HCEC 1CT (cell line): ENCODE data around the gene TAOK3.
"Not testable (repeated sequence)": the region's sequence is repeated elsewhere in the genome, so short reads cannot be mapped to it uniquely, and the experiment has no call there.

Source experiments
- DNase-seq: peaks from one replicate; pipeline ENCODE4 v3.0.0-alpha.2; 2017

Gene TAOK3

GRCh38 chr12:118372541-118373495 lies at the start of gene TAOK3:
Gene TAOK3, minus strand, starts transcription at chr12:118372907. Its CDS starts 117,340 bp downstream, at chr12:118255567.
- peak; percentile 100 for DNase-seq

GRCh38 chr12:118420673-118421072 lies 48.0 kb upstream of the TAOK3 start:
- DNase-seq = no peak

- DNase-seq = no peak
Measured at GRCh38 chr12:118418385-118419057, 45.8 kb upstream of the TAOK3 start.

- no peak for DNase-seq
Measured at GRCh38 chr12:118417942-118418341, 45.2 kb upstream of the TAOK3 start.

- DNase-seq = no peak
Measured at GRCh38 chr12:118409834-118410233, 37.1 kb upstream of the TAOK3 start.

- DNase-seq = not testable (repeated sequence)
Measured at GRCh38 chr12:118408241-118408640, 35.5 kb upstream of the TAOK3 start.

GRCh38 chr12:118404876-118405521 lies 32.3 kb upstream of the TAOK3 start:
- peak; percentile 57 for DNase-seq

- peak; percentile 80 for DNase-seq
Measured at GRCh38 chr12:118402251-118402650, 29.5 kb upstream of the TAOK3 start.

- DNase-seq = no peak
Measured at GRCh38 chr12:118398940-118399339, 26.2 kb upstream of the TAOK3 start.

GRCh38 chr12:118398524-118398923 lies 25.8 kb upstream of the TAOK3 start:
- DNase-seq = no peak

- no peak for DNase-seq
Measured at GRCh38 chr12:118397708-118398440, 25.2 kb upstream of the TAOK3 start.

GRCh38 chr12:118391836-118392235 lies 19.1 kb upstream of the TAOK3 start:
- no peak for DNase-seq

- no peak for DNase-seq
Measured at GRCh38 chr12:118391424-118391823, 18.7 kb upstream of the TAOK3 start.

GRCh38 chr12:118377884-118378470 lies 5.3 kb upstream of the TAOK3 start:
- DNase-seq = peak; percentile 44

GRCh38 chr12:118377021-118377883 lies 4.5 kb upstream of the TAOK3 start:
- no peak for DNase-seq

- DNase-seq = peak; percentile 62
Measured at GRCh38 chr12:118376089-118377020, 3.6 kb upstream of the TAOK3 start, which contains the start of gene SUDS3. Gene SUDS3, plus strand, starts transcription at chr12:118376555. Its CDS starts 137 bp downstream, at chr12:118376692.

GRCh38 chr12:118375348-118375747 lies 2.6 kb upstream of the TAOK3 start:
- DNase-seq = no peak

- no peak for DNase-seq
Measured at GRCh38 chr12:118374909-118375308, 2.2 kb upstream of the TAOK3 start.

- no peak for DNase-seq
Measured at GRCh38 chr12:118374126-118374725, 1.5 kb upstream of the TAOK3 start.

- no peak for DNase-seq
Measured at GRCh38 chr12:118373616-118374015, 909 bp upstream of the TAOK3 start.
